Measurements from ENCODE around the gene GAA. TPM values are rescaled to one million over a fixed set of nuclear protein-coding genes. Genes with fewer than 3 reads are reported as not detected.

Gene GAA
- total RNA-seq, 1 experiment from 2014 or later: 131 TPM

DNA sequence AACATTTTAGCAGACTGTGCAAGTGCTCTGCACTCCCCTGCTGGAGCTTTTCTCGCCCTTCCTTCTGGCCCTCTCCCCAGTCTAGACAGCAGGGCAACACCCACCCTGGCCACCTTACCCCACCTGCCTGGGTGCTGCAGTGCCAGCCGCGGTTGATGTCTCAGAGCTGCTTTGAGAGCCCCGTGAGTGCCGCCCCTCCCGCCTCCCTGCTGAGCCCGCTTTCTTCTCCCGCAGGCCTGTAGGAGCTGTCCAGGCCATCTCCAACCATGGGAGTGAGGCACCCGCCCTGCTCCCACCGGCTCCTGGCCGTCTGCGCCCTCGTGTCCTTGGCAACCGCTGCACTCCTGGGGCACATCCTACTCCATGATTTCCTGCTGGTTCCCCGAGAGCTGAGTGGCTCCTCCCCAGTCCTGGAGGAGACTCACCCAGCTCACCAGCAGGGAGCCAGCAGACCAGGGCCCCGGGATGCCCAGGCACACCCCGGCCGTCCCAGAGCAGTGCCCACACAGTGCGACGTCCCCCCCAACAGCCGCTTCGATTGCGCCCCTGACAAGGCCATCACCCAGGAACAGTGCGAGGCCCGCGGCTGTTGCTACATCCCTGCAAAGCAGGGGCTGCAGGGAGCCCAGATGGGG is 3.1 kb downstream of the GAA start:
- H4K20me1 ChIP-seq (ENCODE audit: insufficient read depth): no peaks in the 10 kb centered on the region
- no peak overlapping the region for H3K4me3 ChIP-seq (replicated peaks in 1 of 2; ENCODE audit: low read depth in 1 of 2, low read length in 2 of 2)
- DNase-seq (ENCODE audit: low read depth, low spot score): no peak
- peaks cover 0 to 9% of the 10 kb centered on the region in 2 experiments; a peak in 2 of 4 replicates for H3K36me3 ChIP-seq (ENCODE audit: control insufficient read depth in 1 of 2, insufficient read depth in 2 of 2, low read length in 2 of 2)
- ChIA-PET POLR2A (no interaction called here), RAD21 (ENCODE audit: low non-redundant PET in 1 of 2, low total read pairs in 2 of 2, uncharacterized antibody in 2 of 2, unreplicated experiment in 2 of 2) (interaction anchor here in 1 of 2 experiments (0.6 kb wide), 1 partner anchor 44 kb away, joined by 4 read pairs; no protein-coding TSS in a partner anchor), CTCF (no interaction called here)
- BruUV-seq (replicated peaks): no TSS peak
- H3K9ac ChIP-seq (ENCODE audit: low read length): no peak overlapping the region
- no peak overlapping the region; the same call in 1 of the 2 replicates for H3K27ac ChIP-seq (ENCODE audit: low read depth, low read length)
- H3K79me2 ChIP-seq (ENCODE audit: insufficient read depth, low read length): peaks cover 7% of the 10 kb centered on the region; the same call in 1 of the 2 replicates
- ATAC-seq: no peak
- no peaks in the 10 kb centered on the region for H3K9me2 ChIP-seq (ENCODE audit: insufficient read depth)
- no peak overlapping the region for H2AFZ ChIP-seq (ENCODE audit: low read depth, low read length, poor library complexity, severe bottlenecking)
- peaks cover 27 to 32% of the 10 kb centered on the region in 2 experiments for H3K4me1 ChIP-seq (ENCODE audit: control insufficient read depth in 1 of 2, insufficient read depth in 2 of 2, low read length in 2 of 2)
- H3K9me3 ChIP-seq (ENCODE audit: control insufficient read depth in 1 of 2, insufficient read depth in 1 of 2, low read depth in 1 of 2, low read length in 2 of 2): no peaks in the 10 kb centered on the region
- intact Hi-C loops (cut with micrococcal nuclease): no loop called here
- peak overlapping the region; percentile 17; the same call in 1 of the 2 replicates for H3K4me2 ChIP-seq (ENCODE audit: low read length)
- H3K27me3 ChIP-seq (ENCODE audit: insufficient read depth, low read length): no peaks in the 10 kb centered on the region
- TF ChIP-seq RAD21 (IDR thresholded peaks at IDR 0.05; ENCODE audit: low read depth) (no peak), TCF7L2 (IDR thresholded peaks at IDR 0.05; ENCODE audit: borderline replicate concordance, extremely low read depth, insufficient read depth, insufficient read length) (peak; percentile 9), ZFX (IDR thresholded peaks at IDR 0.05) (no peak), EZH2 (IDR thresholded peaks at IDR 0.05) (no peak)

DNA sequence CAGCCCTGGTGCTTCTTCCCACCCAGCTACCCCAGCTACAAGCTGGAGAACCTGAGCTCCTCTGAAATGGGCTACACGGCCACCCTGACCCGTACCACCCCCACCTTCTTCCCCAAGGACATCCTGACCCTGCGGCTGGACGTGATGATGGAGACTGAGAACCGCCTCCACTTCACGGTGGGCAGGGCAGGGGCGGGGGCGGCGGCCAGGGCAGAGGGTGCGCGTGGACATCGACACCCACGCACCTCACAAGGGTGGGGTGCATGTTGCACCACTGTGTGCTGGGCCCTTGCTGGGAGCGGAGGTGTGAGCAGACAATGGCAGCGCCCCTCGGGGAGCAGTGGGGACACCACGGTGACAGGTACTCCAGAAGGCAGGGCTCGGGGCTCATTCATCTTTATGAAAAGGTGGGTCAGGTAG is 3.6 kb downstream of the GAA start:
- Histone ChIP-seq H3K9me2 (ENCODE audit: insufficient read depth) (no peaks in the 10 kb centered on the region), H3K9ac (ENCODE audit: low read length) (no peak overlapping the region), H3K36me3 (ENCODE audit: control insufficient read depth in 1 of 2, insufficient read depth in 2 of 2, low read length in 2 of 2) (peaks cover 0 to 9% of the 10 kb centered on the region in 2 experiments; a peak in 2 of 4 replicates), H3K79me2 (ENCODE audit: insufficient read depth, low read length) (peaks cover 7% of the 10 kb centered on the region; the same call in 1 of the 2 replicates), H3K27ac (ENCODE audit: low read depth, low read length) (no peak overlapping the region; the same call in 1 of the 2 replicates), H3K4me3 (replicated peaks in 1 of 2; ENCODE audit: low read depth in 1 of 2, low read length in 2 of 2) (no peak overlapping the region), H3K4me1 (ENCODE audit: control insufficient read depth in 1 of 2, insufficient read depth in 2 of 2, low read length in 2 of 2) (peaks cover 27% of the 10 kb centered on the region in 2 experiments), H3K4me2 (ENCODE audit: low read length) (no peak overlapping the region), H2AFZ (ENCODE audit: low read depth, low read length, poor library complexity, severe bottlenecking) (no peak overlapping the region), H3K9me3 (ENCODE audit: control insufficient read depth in 1 of 2, insufficient read depth in 1 of 2, low read depth in 1 of 2, low read length in 2 of 2) (no peaks in the 10 kb centered on the region), H3K27me3 (ENCODE audit: insufficient read depth, low read length) (no peaks in the 10 kb centered on the region), H4K20me1 (ENCODE audit: insufficient read depth) (no peaks in the 10 kb centered on the region)
- DNase-seq (ENCODE audit: low read depth, low spot score): no peak
- CTCF ChIA-PET: no interaction called here
- POLR2A ChIA-PET: no interaction called here
- TF ChIP-seq ELF1 (IDR thresholded peaks at IDR 0.05; ENCODE audit: borderline replicate concordance, low read depth) (no peak), FOSL1 (IDR thresholded peaks at IDR 0.05; ENCODE audit: low read depth) (no peak), TCF7L2 (IDR thresholded peaks at IDR 0.05; ENCODE audit: borderline replicate concordance, extremely low read depth, insufficient read depth, insufficient read length) (no peak), CEBPB (IDR thresholded peaks at IDR 0.05; ENCODE audit: low read depth) (no peak)
- TF ChIP-seq, protein P1, sequence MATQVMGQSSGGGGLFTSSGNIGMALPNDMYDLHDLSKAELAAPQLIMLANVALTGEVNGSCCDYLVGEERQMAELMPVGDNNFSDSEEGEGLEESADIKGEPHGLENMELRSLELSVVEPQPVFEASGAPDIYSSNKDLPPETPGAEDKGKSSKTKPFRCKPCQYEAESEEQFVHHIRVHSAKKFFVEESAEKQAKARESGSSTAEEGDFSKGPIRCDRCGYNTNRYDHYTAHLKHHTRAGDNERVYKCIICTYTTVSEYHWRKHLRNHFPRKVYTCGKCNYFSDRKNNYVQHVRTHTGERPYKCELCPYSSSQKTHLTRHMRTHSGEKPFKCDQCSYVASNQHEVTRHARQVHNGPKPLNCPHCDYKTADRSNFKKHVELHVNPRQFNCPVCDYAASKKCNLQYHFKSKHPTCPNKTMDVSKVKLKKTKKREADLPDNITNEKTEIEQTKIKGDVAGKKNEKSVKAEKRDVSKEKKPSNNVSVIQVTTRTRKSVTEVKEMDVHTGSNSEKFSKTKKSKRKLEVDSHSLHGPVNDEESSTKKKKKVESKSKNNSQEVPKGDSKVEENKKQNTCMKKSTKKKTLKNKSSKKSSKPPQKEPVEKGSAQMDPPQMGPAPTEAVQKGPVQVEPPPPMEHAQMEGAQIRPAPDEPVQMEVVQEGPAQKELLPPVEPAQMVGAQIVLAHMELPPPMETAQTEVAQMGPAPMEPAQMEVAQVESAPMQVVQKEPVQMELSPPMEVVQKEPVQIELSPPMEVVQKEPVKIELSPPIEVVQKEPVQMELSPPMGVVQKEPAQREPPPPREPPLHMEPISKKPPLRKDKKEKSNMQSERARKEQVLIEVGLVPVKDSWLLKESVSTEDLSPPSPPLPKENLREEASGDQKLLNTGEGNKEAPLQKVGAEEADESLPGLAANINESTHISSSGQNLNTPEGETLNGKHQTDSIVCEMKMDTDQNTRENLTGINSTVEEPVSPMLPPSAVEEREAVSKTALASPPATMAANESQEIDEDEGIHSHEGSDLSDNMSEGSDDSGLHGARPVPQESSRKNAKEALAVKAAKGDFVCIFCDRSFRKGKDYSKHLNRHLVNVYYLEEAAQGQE (IDR thresholded peaks at IDR 0.05; ENCODE audit: low read depth): no peak
- TF ChIP-seq, protein P2, sequence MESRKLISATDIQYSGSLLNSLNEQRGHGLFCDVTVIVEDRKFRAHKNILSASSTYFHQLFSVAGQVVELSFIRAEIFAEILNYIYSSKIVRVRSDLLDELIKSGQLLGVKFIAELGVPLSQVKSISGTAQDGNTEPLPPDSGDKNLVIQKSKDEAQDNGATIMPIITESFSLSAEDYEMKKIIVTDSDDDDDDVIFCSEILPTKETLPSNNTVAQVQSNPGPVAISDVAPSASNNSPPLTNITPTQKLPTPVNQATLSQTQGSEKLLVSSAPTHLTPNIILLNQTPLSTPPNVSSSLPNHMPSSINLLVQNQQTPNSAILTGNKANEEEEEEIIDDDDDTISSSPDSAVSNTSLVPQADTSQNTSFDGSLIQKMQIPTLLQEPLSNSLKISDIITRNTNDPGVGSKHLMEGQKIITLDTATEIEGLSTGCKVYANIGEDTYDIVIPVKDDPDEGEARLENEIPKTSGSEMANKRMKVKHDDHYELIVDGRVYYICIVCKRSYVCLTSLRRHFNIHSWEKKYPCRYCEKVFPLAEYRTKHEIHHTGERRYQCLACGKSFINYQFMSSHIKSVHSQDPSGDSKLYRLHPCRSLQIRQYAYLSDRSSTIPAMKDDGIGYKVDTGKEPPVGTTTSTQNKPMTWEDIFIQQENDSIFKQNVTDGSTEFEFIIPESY (IDR thresholded peaks at IDR 0.05; ENCODE audit: extremely low read depth, insufficient replicate concordance, low read length): no peak
- TF ChIP-seq, protein P3, sequence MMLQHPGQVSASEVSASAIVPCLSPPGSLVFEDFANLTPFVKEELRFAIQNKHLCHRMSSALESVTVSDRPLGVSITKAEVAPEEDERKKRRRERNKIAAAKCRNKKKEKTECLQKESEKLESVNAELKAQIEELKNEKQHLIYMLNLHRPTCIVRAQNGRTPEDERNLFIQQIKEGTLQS (IDR thresholded peaks at IDR 0.05): no peak
- RAD21 ChIA-PET (ENCODE audit: low non-redundant PET in 1 of 2, low total read pairs in 2 of 2, uncharacterized antibody in 2 of 2, unreplicated experiment in 2 of 2): no interaction called here
- ATAC-seq: no peak
- intact Hi-C loops (cut with micrococcal nuclease): no loop called here
- BruUV-seq (replicated peaks): no TSS peak

Measured in HCT116 (cell line).